Measurements from ENCODE around the gene DTX3. TPM values are rescaled to one million over a fixed set of nuclear protein-coding genes. Genes with fewer than 3 reads are reported as not detected.

Gene DTX3
- total and polyA plus RNA-seq, 2 of the 13 experiments (the other 11 are each of a cell fraction or from before 2014, with no cell fraction given), result 9.0 to 27.2 TPM

DNA sequence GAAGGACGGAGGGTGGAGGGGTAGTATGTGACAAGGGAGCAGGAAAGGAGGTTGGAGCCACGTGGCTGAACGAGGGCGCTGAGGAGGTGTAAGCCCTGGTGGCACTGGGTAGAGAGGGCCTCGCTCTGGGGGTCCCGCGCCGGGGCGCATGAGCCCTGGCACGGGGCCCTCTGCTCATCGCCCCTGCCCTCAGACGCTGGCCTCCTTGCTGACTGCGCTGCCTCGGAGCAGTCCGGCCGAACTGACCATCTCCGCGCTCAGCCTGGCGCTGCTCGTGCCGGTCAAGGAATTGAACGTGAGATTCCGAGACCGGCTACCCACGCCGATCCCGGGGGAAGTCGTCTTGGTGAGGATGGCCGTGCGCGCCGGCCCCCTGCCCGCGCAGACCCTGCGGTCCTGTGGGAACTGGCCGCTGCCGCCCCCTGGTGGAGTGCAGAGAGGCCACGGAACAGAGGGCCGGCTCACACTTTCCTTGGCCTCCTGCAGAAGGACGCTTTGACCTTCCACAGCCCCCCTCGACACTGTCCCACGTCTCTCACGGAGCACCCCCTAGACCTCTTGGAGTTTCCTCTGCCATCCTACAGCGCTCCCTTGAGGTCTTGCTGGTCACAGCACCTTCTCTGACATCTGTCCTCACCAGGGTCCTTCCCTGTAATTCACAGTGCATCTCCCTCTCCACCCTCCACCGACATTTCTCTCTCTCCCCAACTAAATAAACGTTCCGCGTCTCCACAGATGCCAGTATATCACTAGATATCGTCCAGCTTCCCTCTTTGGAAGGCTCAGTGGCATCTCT lies 17.1 kb downstream of the DTX3 start (continued):
- TF ChIP-seq ZNF124 (CRISPR knock-in tag; IDR thresholded peaks at IDR 0.05), result no peak
- no peak for TF ChIP-seq NR2F6 (IDR thresholded peaks at IDR 0.05)
- no peak for TF ChIP-seq NR2F6 (CRISPR knock-in tag; IDR thresholded peaks at IDR 0.05)
- TF ChIP-seq, protein P1, sequence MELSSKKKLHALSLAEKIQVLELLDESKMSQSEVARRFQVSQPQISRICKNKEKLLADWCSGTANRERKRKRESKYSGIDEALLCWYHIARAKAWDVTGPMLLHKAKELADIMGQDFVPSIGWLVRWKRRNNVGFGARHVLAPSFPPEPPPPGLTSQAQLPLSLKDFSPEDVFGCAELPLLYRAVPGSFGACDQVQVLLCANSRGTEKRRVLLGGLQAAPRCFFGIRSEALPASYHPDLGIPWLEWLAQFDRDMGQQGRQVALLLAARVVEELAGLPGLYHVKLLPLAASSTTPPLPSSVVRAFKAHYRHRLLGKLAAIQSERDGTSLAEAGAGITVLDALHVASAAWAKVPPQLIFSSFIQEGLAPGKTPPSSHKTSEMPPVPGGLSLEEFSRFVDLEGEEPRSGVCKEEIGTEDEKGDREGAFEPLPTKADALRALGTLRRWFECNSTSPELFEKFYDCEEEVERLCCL (CRISPR knock-in tag; IDR thresholded peaks at IDR 0.05; ENCODE audit: borderline replicate concordance), result no peak
- TF ChIP-seq ZNF776 (CRISPR knock-in tag; IDR thresholded peaks at IDR 0.05), result no peak; the same call in 1 of the 2 replicates
- TF ChIP-seq, protein P2, sequence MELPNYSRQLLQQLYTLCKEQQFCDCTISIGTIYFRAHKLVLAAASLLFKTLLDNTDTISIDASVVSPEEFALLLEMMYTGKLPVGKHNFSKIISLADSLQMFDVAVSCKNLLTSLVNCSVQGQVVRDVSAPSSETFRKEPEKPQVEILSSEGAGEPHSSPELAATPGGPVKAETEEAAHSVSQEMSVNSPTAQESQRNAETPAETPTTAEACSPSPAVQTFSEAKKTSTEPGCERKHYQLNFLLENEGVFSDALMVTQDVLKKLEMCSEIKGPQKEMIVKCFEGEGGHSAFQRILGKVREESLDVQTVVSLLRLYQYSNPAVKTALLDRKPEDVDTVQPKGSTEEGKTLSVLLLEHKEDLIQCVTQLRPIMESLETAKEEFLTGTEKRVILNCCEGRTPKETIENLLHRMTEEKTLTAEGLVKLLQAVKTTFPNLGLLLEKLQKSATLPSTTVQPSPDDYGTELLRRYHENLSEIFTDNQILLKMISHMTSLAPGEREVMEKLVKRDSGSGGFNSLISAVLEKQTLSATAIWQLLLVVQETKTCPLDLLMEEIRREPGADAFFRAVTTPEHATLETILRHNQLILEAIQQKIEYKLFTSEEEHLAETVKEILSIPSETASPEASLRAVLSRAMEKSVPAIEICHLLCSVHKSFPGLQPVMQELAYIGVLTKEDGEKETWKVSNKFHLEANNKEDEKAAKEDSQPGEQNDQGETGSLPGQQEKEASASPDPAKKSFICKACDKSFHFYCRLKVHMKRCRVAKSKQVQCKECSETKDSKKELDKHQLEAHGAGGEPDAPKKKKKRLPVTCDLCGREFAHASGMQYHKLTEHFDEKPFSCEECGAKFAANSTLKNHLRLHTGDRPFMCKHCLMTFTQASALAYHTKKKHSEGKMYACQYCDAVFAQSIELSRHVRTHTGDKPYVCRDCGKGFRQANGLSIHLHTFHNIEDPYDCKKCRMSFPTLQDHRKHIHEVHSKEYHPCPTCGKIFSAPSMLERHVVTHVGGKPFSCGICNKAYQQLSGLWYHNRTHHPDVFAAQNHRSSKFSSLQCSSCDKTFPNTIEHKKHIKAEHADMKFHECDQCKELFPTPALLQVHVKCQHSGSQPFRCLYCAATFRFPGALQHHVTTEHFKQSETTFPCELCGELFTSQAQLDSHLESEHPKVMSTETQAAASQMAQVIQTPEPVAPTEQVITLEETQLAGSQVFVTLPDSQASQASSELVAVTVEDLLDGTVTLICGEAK (IDR thresholded peaks at IDR 0.05), result no peak
- TF ChIP-seq, protein P2 (CRISPR knock-in tag; IDR thresholded peaks at IDR 0.05), result no peak
- no peak for TF ChIP-seq KAT2B (IDR thresholded peaks at IDR 0.05; ENCODE audit: borderline replicate concordance, low read depth, low read length)
- TF ChIP-seq ZNF577 (CRISPR knock-in tag; IDR thresholded peaks at IDR 0.05; ENCODE audit: borderline replicate concordance, low read depth), result no peak
- TF ChIP-seq ELF3 (CRISPR knock-in tag; IDR thresholded peaks at IDR 0.05), result no peak
- 0 out of 2 replicates have a peak, but pooled peaks have one; percentile 46 for TF ChIP-seq ZNF263 (CRISPR knock-in tag; IDR thresholded peaks at IDR 0.05)
- TF ChIP-seq KLF12 (CRISPR knock-in tag; IDR thresholded peaks at IDR 0.05; ENCODE audit: borderline replicate concordance), result no peak
- TF ChIP-seq HNRNPK (IDR thresholded peaks at IDR 0.05; ENCODE audit: low read depth, low read length, poor library complexity, severe bottlenecking), result no peak
- TF ChIP-seq, protein P3, sequence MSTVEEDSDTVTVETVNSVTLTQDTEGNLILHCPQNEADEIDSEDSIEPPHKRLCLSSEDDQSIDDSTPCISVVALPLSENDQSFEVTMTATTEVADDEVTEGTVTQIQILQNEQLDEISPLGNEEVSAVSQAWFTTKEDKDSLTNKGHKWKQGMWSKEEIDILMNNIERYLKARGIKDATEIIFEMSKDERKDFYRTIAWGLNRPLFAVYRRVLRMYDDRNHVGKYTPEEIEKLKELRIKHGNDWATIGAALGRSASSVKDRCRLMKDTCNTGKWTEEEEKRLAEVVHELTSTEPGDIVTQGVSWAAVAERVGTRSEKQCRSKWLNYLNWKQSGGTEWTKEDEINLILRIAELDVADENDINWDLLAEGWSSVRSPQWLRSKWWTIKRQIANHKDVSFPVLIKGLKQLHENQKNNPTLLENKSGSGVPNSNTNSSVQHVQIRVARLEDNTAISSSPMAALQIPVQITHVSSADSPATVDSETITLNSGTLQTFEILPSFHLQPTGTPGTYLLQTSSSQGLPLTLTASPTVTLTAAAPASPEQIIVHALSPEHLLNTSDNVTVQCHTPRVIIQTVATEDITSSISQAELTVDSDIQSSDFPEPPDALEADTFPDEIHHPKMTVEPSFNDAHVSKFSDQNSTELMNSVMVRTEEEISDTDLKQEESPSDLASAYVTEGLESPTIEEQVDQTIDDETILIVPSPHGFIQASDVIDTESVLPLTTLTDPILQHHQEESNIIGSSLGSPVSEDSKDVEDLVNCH (CRISPR knock-in tag; IDR thresholded peaks at IDR 0.05), result no peak
- TF ChIP-seq ZNF253 (CRISPR knock-in tag; IDR thresholded peaks at IDR 0.05; ENCODE audit: borderline replicate concordance), result no peak
- TF ChIP-seq, protein P4, sequence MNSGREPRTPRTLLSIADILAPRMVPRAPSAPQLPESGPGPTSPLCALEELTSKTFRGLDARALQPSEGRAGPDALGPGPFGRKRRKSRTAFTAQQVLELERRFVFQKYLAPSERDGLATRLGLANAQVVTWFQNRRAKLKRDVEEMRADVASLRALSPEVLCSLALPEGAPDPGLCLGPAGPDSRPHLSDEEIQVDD (CRISPR knock-in tag; IDR thresholded peaks at IDR 0.05; ENCODE audit: borderline replicate concordance), result 0 out of 2 replicates have a peak, but pooled peaks have one; percentile 54
- no peak for TF ChIP-seq ZNF766 (CRISPR knock-in tag; IDR thresholded peaks at IDR 0.05; ENCODE audit: borderline replicate concordance)

All from HepG2 (cell line).